OCI-LY1 (cell line): ENCODE measurements around the gene NCOR1.

Experiments
- CTCF ChIP-seq: fragments of 200-600 bp; sonication (generic), shearing (Covaris generic); IDR thresholded peaks from 2 replicates; pipeline ENCODE4 v1.5.1; 2017; ENCODE audit warnings: mild to moderate bottlenecking, antibody characterized with exemption, low read length, moderate library complexity, mixed read lengths
- EZH2 ChIP-seq: fragments of 200-600 bp; sonication (generic), shearing (Covaris generic); IDR thresholded peaks from 2 replicates; pipeline ENCODE4 v1.8.0; 2017; ENCODE audit warnings: borderline replicate concordance, mixed run types, mild to moderate bottlenecking, antibody characterized with exemption, low read length, moderate library complexity, mixed read lengths

DNA sequence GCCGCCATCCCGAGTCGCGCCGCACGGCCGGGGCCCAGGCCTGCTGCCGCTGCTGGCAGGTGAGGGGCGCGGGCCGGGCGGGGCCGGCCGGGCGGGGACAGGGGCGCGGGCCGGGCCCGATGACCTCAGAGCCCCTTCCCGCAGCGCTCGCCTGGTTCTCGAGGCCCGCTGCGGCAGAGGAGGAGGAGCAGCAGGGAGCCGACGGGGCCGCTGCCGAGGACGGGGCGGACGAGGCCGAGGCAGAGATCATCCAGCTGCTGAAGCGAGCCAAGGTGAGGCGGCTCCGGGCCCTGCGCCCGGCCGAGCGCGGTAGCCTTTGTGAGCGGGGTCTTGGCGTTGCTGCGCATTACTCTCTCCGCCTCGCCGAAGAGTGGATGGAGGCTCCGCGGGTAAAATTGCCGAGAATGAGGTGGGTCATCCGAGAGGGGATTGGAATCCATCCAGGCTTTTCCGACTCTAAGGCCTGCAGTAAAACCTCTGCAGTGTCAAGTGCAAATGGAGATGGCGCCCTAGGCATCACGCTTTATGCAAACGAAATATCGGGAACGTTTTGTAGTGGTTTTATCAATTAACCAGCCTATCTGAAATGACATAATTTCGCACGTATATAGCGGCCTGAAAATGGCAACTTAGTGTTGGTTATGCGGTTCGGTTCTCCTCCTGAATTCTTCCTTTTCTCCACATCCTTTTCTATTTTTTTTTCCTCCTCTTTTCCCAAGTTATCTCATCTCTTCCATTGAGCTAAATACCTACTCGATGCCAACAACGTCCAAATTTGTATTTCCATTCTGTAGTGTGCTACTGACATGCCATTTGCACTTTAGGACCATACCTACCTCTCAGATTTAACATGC lies 215.1 kb downstream of the NCOR1 start:
- TF ChIP-seq CTCF (no peak), EZH2 (no peak)
